Amniotic epithelial cell (primary cell): Measurements from ENCODE around the gene ZNF789.
A peak's percentile ranks its signal among the peaks of the same experiment; 100 is the strongest.

Experiments
- DNase-seq: peaks from one replicate; pipeline ENCODE4 v3.0.0-alpha.2; 2010; ENCODE audit warnings: low read depth

ZNF789 gene

GRCh38 chr7:99504603-99505323 lies 32.1 kb downstream of the ZNF789 start, which contains the start of gene ZKSCAN5:
ZKSCAN5 (plus strand) TSS chr7:99504662; CDS start chr7:99506045, 1,383 bp downstream.
- DNase-seq = peak; percentile 96

- no peak for DNase-seq
These were observed 32.6 kb downstream of the ZNF789 start for GRCh38 chr7:99505324-99505662.

- peak; percentile 50 for DNase-seq
These were observed 41.4 kb downstream of the ZNF789 start for GRCh38 chr7:99514050-99514449.

- DNase-seq = no peak
These were observed 48.7 kb downstream of the ZNF789 start for GRCh38 chr7:99521399-99521798.

- peak; percentile 10 for DNase-seq
These were observed 53.2 kb downstream of the ZNF789 start for GRCh38 chr7:99525713-99526440.

- peak; percentile 21 for DNase-seq
These were observed 58.7 kb downstream of the ZNF789 start for GRCh38 chr7:99531354-99531765.

- DNase-seq = no peak
These were observed 63.0 kb downstream of the ZNF789 start for GRCh38 chr7:99535667-99536066.
